Measurements from ENCODE around the gene RAB3A. TPM values are rescaled to one million over a fixed set of nuclear protein-coding genes. Genes with fewer than 3 reads are reported as not detected.

The RAB3A gene
- total and polyA plus RNA-seq, 12 donors: 2.3 to 32.3 (median 6.2) TPM

DNA sequence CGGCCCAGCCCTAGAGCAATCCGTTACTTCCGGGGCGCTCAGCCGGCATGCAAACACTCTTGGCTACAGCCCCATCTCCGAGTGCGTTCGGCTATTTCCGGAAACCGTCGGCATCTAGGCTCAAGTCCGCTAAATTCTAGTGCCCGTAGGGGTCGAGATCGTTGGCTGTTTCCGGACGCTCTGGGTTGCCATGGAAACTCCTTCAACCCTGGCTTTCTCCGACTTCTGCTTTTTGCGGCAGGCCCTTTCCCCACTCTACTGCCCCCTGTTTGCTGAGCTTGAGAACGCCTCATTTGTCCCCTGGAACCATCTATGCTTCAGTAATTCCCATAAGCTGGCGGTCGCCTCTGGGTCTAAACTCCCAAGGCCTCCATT, 51.4 kb downstream of the RAB3A start:
- Histone ChIP-seq H3K9me3 (replicated peaks in 1 of 3) (no peaks in the 10 kb centered on the region), H3K4me3 (peak overlapping the region in 3 of 4 donors; percentile 36 to 84 (median 51)), H3K36me3 (replicated peaks in 1 of 2) (peaks cover 0 to 6% of the 10 kb centered on the region in 2 donors), H3K27ac (peak overlapping the region; percentile 84 to 97 (median 95)), H3K4me1 (replicated peaks in 1 of 2) (peaks cover 25 to 48% of the 10 kb centered on the region in 2 donors), H3K27me3 (no peaks in the 10 kb centered on the region)
- intact Hi-C loops (cut with DNase I): loop anchor here in 1 of 2 donors (5.0 kb wide), 1 partner anchor 35 kb away; no protein-coding TSS in a partner anchor
- WGBS, 4 donors: 0 to 2% (median 0%) methylated on average over 6 to 22 of the region's 22 CpGs
- DNase-seq: peak; percentile 95 to 99 (median 98)
- TF ChIP-seq POLR2A (IDR thresholded peaks at IDR 0.05) (no peak), CTCF (IDR thresholded peaks at IDR 0.05) (peak; percentile 20 to 79 (median 60))

- peak in 3 of 7 donors; percentile 41 to 43 (median 42) for DNase-seq
- Histone ChIP-seq H3K4me3 (no peak overlapping the region), H3K9me3 (replicated peaks in 1 of 3) (no peaks in the 10 kb centered on the region), H3K27me3 (no peaks in the 10 kb centered on the region), H3K4me1 (replicated peaks in 1 of 2) (peaks cover 14 to 33% of the 10 kb centered on the region in 2 donors), H3K27ac (peak overlapping the region in 3 of 5 donors; percentile 84 to 97 (median 94)), H3K36me3 (replicated peaks in 1 of 2) (peaks cover 0 to 13% of the 10 kb centered on the region in 2 donors)
- WGBS, 4 donors: 79 to 86% (median 83%) methylated on average over 8 to 18 of the region's 18 CpGs
- TF ChIP-seq CTCF (IDR thresholded peaks at IDR 0.05): no peak
- TF ChIP-seq POLR2A (IDR thresholded peaks at IDR 0.05): no peak
- intact Hi-C loops (cut with DNase I): loop anchor here in 1 of 2 donors (5.0 kb wide), 1 partner anchor 34 kb away; no protein-coding TSS in a partner anchor
Observed at GRCh38 chr19:18150776-18151624, 52.8 kb downstream of the RAB3A start.

DNA sequence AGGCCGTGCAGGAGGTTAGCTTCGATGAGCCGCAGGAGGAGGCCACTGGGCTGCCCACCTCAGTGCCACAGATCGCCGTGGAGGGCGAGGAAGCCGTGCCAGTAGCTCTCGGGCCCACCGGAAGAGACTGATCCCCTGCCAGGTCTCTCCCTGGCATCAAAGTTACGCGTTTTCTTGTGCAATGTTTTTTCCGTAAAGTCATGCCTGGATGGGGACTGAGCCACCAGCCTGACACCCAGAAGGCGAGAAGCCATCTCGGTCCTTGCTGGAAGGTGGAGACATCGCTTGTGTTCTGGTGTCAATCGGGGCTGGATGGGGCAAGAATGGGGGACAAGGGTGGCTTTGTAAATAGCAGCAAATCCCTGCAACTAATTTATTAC, 54.3 kb downstream of the RAB3A start:
- Histone ChIP-seq H3K4me3 (no peak overlapping the region), H3K9me3 (replicated peaks in 1 of 3) (no peaks in the 10 kb centered on the region), H3K36me3 (replicated peaks in 1 of 2) (peaks cover 0 to 23% of the 10 kb centered on the region in 2 donors), H3K4me1 (replicated peaks in 1 of 2) (peaks cover 12 to 20% of the 10 kb centered on the region in 2 donors), H3K27me3 (no peaks in the 10 kb centered on the region), H3K27ac (no peak overlapping the region)
- no peak for TF ChIP-seq CTCF (IDR thresholded peaks at IDR 0.05)
- TF ChIP-seq POLR2A (IDR thresholded peaks at IDR 0.05): no peak
- no peak for DNase-seq
- intact Hi-C loops (cut with DNase I): no loop called here
- WGBS, 4 donors: 84 to 88% (median 88%) methylated on average over 7 to 16 of the region's 16 CpGs

- TF ChIP-seq POLR2A (IDR thresholded peaks at IDR 0.05): no peak
- TF ChIP-seq CTCF (IDR thresholded peaks at IDR 0.05): no peak
- H3K27me3 ChIP-seq: no peaks in the 10 kb centered on the region
- 92 to 96% (median 92%) methylated on average over 13 of the region's 13 CpGs for WGBS, 4 donors
- H3K4me1 ChIP-seq (replicated peaks in 1 of 2): peaks cover 6 to 9% of the 10 kb centered on the region in 2 donors
- intact Hi-C loops (cut with DNase I): no loop called here
- H3K27ac ChIP-seq: no peak overlapping the region
- DNase-seq: no peak
- H3K9me3 ChIP-seq (replicated peaks in 1 of 3): no peaks in the 10 kb centered on the region
- H3K4me3 ChIP-seq: no peak overlapping the region
- peaks cover 0 to 43% of the 10 kb centered on the region in 2 donors for H3K36me3 ChIP-seq (replicated peaks in 1 of 2)
Observed at GRCh38 chr19:18147396-18147795, 56.4 kb downstream of the RAB3A start.

Small RNAs within 50 kb of the gene (small RNA-seq; reads per million reads assigned to genes)
- 0 reads per million in 2 donors for gene IFI30

Other genes with a start within 250 kb of the RAB3A start
- gene KCNN1, start 236.9 kb downstream of the RAB3A start, total RNA-seq: 1 to 10 TPM in 1 of 9 donors, under 1 TPM in 7, not detected in 1; 0.22 to 2.5 (median 0.70) TPM
- gene KCNN1, start 236.9 kb downstream of the RAB3A start, polyA plus RNA-seq: under 1 TPM in 2 of 3 donors, not detected in 1; 0.16 to 0.47 TPM
- gene ARRDC2, start 195.9 kb downstream of the RAB3A start, total RNA-seq: 10 to 100 TPM in 7 of 9 donors, 1 to 10 TPM in 2; 2.5 to 27.4 (median 15.8) TPM
- gene ARRDC2, start 195.9 kb downstream of the RAB3A start, polyA plus RNA-seq: 10 to 100 TPM in 2 of 3 donors, 1 to 10 TPM in 1; 2.7 to 54.3 (median 20.8) TPM
- gene IL12RB1, start 117.1 kb downstream of the RAB3A start, total RNA-seq: 1 to 10 TPM in 7 of 9 donors, under 1 TPM in 1, not detected in 1; 0.28 to 7.4 (median 2.1) TPM
- 1 to 10 TPM in 2 of 3 donors, under 1 TPM in 1; 0.84 to 1.8 (median 1.1) TPM for gene IL12RB1, start 117.1 kb downstream of the RAB3A start, polyA plus RNA-seq
- 10 to 100 TPM in 6 of 9 donors, 1 to 10 TPM in 3; 1.6 to 18.6 (median 11.7) TPM for gene MAST3, start 106.3 kb downstream of the RAB3A start, total RNA-seq
- gene MAST3, start 106.3 kb downstream of the RAB3A start, polyA plus RNA-seq: 10 to 100 TPM in 1 of 3 donors, 1 to 10 TPM in 2; 1.8 to 19.1 (median 7.1) TPM
- 100 to 1,000 TPM in 3 of 9 donors, 10 to 100 TPM in 6; 13.7 to 124 (median 79.2) TPM for gene PIK3R2, start 50.9 kb downstream of the RAB3A start, total RNA-seq
- gene PIK3R2, start 50.9 kb downstream of the RAB3A start, polyA plus RNA-seq: 10 to 100 TPM in 2 of 3 donors, 1 to 10 TPM in 1; 6.7 to 21.0 (median 10.8) TPM
- 100 to 1,000 TPM; 103 to 372 (median 169) TPM for gene IFI30, start 30.2 kb downstream of the RAB3A start, total RNA-seq
- 100 to 1,000 TPM in 2 of 3 donors, 10 to 100 TPM in 1; 99.2 to 268 (median 158) TPM for gene IFI30, start 30.2 kb downstream of the RAB3A start, polyA plus RNA-seq
- 10 to 100 TPM; 10.3 to 47.4 (median 20.7) TPM for gene MPV17L2, start 10.8 kb downstream of the RAB3A start, total RNA-seq
- gene MPV17L2, start 10.8 kb downstream of the RAB3A start, polyA plus RNA-seq: 10 to 100 TPM; 21.1 to 41.4 (median 40.8) TPM
- gene PDE4C, start 22.4 kb upstream of the RAB3A start, total RNA-seq: 1 to 10 TPM in 2 of 9 donors, under 1 TPM in 7; 0.11 to 1.7 (median 0.39) TPM
- 1 to 10 TPM in 1 of 3 donors, under 1 TPM in 1, not detected in 1; 0.77 to 2.4 TPM for gene PDE4C, start 22.4 kb upstream of the RAB3A start, polyA plus RNA-seq
- 1 to 10 TPM in 8 of 9 donors, under 1 TPM in 1; 0.30 to 5.4 (median 2.7) TPM for gene IQCN, start 70.4 kb upstream of the RAB3A start, total RNA-seq
- gene IQCN, start 70.4 kb upstream of the RAB3A start, polyA plus RNA-seq: 10 to 100 TPM in 1 of 3 donors, 1 to 10 TPM in 1, under 1 TPM in 1; 0.59 to 45.2 (median 6.0) TPM
- gene JUND, start 77.6 kb upstream of the RAB3A start, total RNA-seq: 100 to 1,000 TPM in 8 of 9 donors, 10 to 100 TPM in 1; 61.9 to 533 (median 350) TPM
- gene JUND, start 77.6 kb upstream of the RAB3A start, polyA plus RNA-seq: 100 to 1,000 TPM in 2 of 3 donors, 10 to 100 TPM in 1; 35.9 to 226 (median 104) TPM
- 100 to 1,000 TPM; 107 to 290 (median 169) TPM for gene LSM4, start 119.0 kb upstream of the RAB3A start, total RNA-seq
- gene LSM4, start 119.0 kb upstream of the RAB3A start, polyA plus RNA-seq: 100 to 1,000 TPM; 105 to 195 (median 120) TPM
- gene PGPEP1, start 136.6 kb upstream of the RAB3A start, total RNA-seq: 10 to 100 TPM; 19.0 to 89.2 (median 58.5) TPM
- 10 to 100 TPM; 20.3 to 46.1 (median 21.1) TPM for gene PGPEP1, start 136.6 kb upstream of the RAB3A start, polyA plus RNA-seq
- gene GDF15, start 182.1 kb upstream of the RAB3A start, total RNA-seq: 10 to 100 TPM in 4 of 9 donors, 1 to 10 TPM in 4, under 1 TPM in 1; 0.90 to 29.2 (median 6.2) TPM
- gene GDF15, start 182.1 kb upstream of the RAB3A start, polyA plus RNA-seq: 1 to 10 TPM in 2 of 3 donors, under 1 TPM in 1; 0.33 to 5.3 (median 2.6) TPM
- gene LRRC25, start 193.6 kb upstream of the RAB3A start, total RNA-seq: 10 to 100 TPM in 7 of 9 donors, 1 to 10 TPM in 2; 1.5 to 38.2 (median 21.6) TPM
- gene LRRC25, start 193.6 kb upstream of the RAB3A start, polyA plus RNA-seq: 10 to 100 TPM in 1 of 3 donors, 1 to 10 TPM in 2; 5.1 to 18.4 (median 8.5) TPM
- 100 to 1,000 TPM in 1 of 9 donors, 10 to 100 TPM in 8; 38.9 to 119 (median 69.9) TPM for gene SSBP4, start 215.4 kb upstream of the RAB3A start, total RNA-seq
- gene SSBP4, start 215.4 kb upstream of the RAB3A start, polyA plus RNA-seq: 100 to 1,000 TPM in 2 of 3 donors, 1 to 10 TPM in 1; 9.1 to 160 (median 136) TPM
- 100 to 1,000 TPM in 3 of 9 donors, 10 to 100 TPM in 6; 32.3 to 211 (median 66.0) TPM for gene ISYNA1, start 234.1 kb upstream of the RAB3A start, total RNA-seq
- 100 to 1,000 TPM in 2 of 3 donors, 1 to 10 TPM in 1; 3.2 to 313 (median 125) TPM for gene ISYNA1, start 234.1 kb upstream of the RAB3A start, polyA plus RNA-seq

All from adrenal gland (tissue), 12 donors.